ENCODE measurements around the gene EARS2. TPM values are rescaled to one million over a fixed set of nuclear protein-coding genes. Genes with fewer than 3 reads are reported as not detected.

EARS2 gene
- total RNA-seq, 4 donors from 2014 or later, result 13.8 to 37.4 (median 28.0) TPM

GRCh38 chr16:23532448-23532847 is 24.7 kb downstream of the EARS2 start:
- TF ChIP-seq CTCF (IDR thresholded peaks at IDR 0.05), result no peak
- no peak for TF ChIP-seq POLR2A (IDR thresholded peaks at IDR 0.05)
- no peak overlapping the region for H3K4me3 ChIP-seq
- H3K27ac ChIP-seq, result no peak overlapping the region
- peaks cover 0 to 68% (median 0%) of the 10 kb centered on the region in 3 donors for H3K36me3 ChIP-seq
- DNase-seq, result no peak
- no peaks in the 10 kb centered on the region for H3K9me3 ChIP-seq
- H3K27me3 ChIP-seq, result no peaks in the 10 kb centered on the region
- H3K4me1 ChIP-seq, result no peaks in the 10 kb centered on the region

- Histone ChIP-seq H3K4me1 (no peaks in the 10 kb centered on the region), H3K27ac (no peak overlapping the region), H3K9me3 (no peaks in the 10 kb centered on the region), H3K36me3 (peaks cover 0 to 73% (median 0%) of the 10 kb centered on the region in 3 donors), H3K4me3 (no peak overlapping the region), H3K27me3 (no peaks in the 10 kb centered on the region)
- no peak for DNase-seq
- TF ChIP-seq CTCF (IDR thresholded peaks at IDR 0.05) (no peak), POLR2A (IDR thresholded peaks at IDR 0.05) (no peak)
These were observed 27.1 kb downstream of the EARS2 start for GRCh38 chr16:23530062-23530461.

GRCh38 chr16:23528644-23529310 is 28.4 kb downstream of the EARS2 start:
- Histone ChIP-seq H3K9me3 (no peaks in the 10 kb centered on the region), H3K36me3 (peaks cover 0 to 71% (median 0%) of the 10 kb centered on the region in 3 donors), H3K4me1 (no peaks in the 10 kb centered on the region), H3K27me3 (no peaks in the 10 kb centered on the region), H3K27ac (no peak overlapping the region), H3K4me3 (no peak overlapping the region)
- no peak for TF ChIP-seq CTCF (IDR thresholded peaks at IDR 0.05)
- no peak for TF ChIP-seq POLR2A (IDR thresholded peaks at IDR 0.05)
- DNase-seq, result no peak

GRCh38 chr16:23527961-23528643 is 29.0 kb downstream of the EARS2 start:
- no peak for DNase-seq
- Histone ChIP-seq H3K27me3 (no peaks in the 10 kb centered on the region), H3K4me1 (no peaks in the 10 kb centered on the region), H3K36me3 (peaks cover 0 to 71% (median 0%) of the 10 kb centered on the region in 3 donors), H3K4me3 (no peak overlapping the region), H3K9me3 (no peaks in the 10 kb centered on the region), H3K27ac (no peak overlapping the region)
- TF ChIP-seq POLR2A (IDR thresholded peaks at IDR 0.05) (no peak), CTCF (IDR thresholded peaks at IDR 0.05) (no peak)

GRCh38 chr16:23524886-23525285 is 32.3 kb downstream of the EARS2 start:
- TF ChIP-seq POLR2A (IDR thresholded peaks at IDR 0.05), result no peak
- no peak for TF ChIP-seq CTCF (IDR thresholded peaks at IDR 0.05)
- Histone ChIP-seq H3K4me3 (no peak overlapping the region), H3K4me1 (no peaks in the 10 kb centered on the region), H3K27me3 (no peaks in the 10 kb centered on the region), H3K36me3 (peaks cover 0 to 59% (median 0%) of the 10 kb centered on the region in 3 donors), H3K27ac (no peak overlapping the region), H3K9me3 (no peaks in the 10 kb centered on the region)
- DNase-seq, result no peak
